ENCODE measurements around the gene ZDHHC12. TPM values are rescaled to one million over a fixed set of nuclear protein-coding genes. Genes with fewer than 3 reads are reported as not detected.

The ZDHHC12 gene
- total RNA-seq, 1 experiment from 2014 or later, result 39.7 TPM

DNA sequence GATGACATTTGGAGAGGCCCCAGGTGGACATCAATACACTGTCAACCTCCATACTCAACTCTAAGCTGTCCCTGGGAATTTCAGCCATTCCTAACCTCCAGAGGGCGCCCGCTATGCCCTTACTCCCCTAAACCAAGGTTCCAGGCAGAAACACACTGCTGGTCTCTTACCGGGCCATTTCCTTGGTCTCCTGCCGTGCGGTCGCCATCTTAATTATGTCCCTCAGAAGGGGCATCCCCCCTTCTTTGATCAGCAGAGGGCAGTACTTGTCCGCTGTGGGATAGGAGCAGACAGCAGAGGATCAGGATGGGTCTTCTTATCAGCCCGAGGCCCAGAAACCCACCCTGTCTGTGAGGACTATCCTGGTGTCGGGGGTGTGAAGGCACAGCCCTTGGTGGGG lies 9.3 kb upstream of the ZDHHC12 start (continued):
- TF ChIP-seq NR2C2 (CRISPR knock-in tag; IDR thresholded peaks at IDR 0.05), result no peak
- no peak for TF ChIP-seq RORB (CRISPR knock-in tag; IDR thresholded peaks at IDR 0.05)
- TF ChIP-seq ESRRA (CRISPR knock-in tag; IDR thresholded peaks at IDR 0.05; ENCODE audit: borderline replicate concordance), result no peak
- TF ChIP-seq, protein P1, sequence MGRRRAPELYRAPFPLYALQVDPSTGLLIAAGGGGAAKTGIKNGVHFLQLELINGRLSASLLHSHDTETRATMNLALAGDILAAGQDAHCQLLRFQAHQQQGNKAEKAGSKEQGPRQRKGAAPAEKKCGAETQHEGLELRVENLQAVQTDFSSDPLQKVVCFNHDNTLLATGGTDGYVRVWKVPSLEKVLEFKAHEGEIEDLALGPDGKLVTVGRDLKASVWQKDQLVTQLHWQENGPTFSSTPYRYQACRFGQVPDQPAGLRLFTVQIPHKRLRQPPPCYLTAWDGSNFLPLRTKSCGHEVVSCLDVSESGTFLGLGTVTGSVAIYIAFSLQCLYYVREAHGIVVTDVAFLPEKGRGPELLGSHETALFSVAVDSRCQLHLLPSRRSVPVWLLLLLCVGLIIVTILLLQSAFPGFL (CRISPR knock-in tag; IDR thresholded peaks at IDR 0.05; ENCODE audit: borderline replicate concordance), result no peak
- TF ChIP-seq, protein P2, sequence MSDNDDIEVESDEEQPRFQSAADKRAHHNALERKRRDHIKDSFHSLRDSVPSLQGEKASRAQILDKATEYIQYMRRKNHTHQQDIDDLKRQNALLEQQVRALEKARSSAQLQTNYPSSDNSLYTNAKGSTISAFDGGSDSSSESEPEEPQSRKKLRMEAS (CRISPR knock-in tag; IDR thresholded peaks at IDR 0.05), result no peak
- TF ChIP-seq ZBTB21 (CRISPR knock-in tag; IDR thresholded peaks at IDR 0.05; ENCODE audit: borderline replicate concordance), result no peak
- TF ChIP-seq ZNF263 (CRISPR knock-in tag; IDR thresholded peaks at IDR 0.05; ENCODE audit: low read depth), result no peak
- TF ChIP-seq ZNF232 (CRISPR knock-in tag; IDR thresholded peaks at IDR 0.05), result no peak
- no peak for TF ChIP-seq ZNF671 (CRISPR knock-in tag; IDR thresholded peaks at IDR 0.05)
- TF ChIP-seq FOXK1 (CRISPR knock-in tag; IDR thresholded peaks at IDR 0.05), result no peak
- TF ChIP-seq JUN (CRISPR knock-in tag; IDR thresholded peaks at IDR 0.05), result no peak
- no peak for TF ChIP-seq GRHL2 (CRISPR knock-in tag; IDR thresholded peaks at IDR 0.05; ENCODE audit: insufficient replicate concordance, severe bottlenecking)
- TF ChIP-seq CBFB (CRISPR knock-in tag; IDR thresholded peaks at IDR 0.05; ENCODE audit: low read depth), result no peak
- no peak for TF ChIP-seq KAT7 (CRISPR knock-in tag; IDR thresholded peaks at IDR 0.05; ENCODE audit: borderline replicate concordance)
- no peak for TF ChIP-seq ELF4 (CRISPR knock-in tag; IDR thresholded peaks at IDR 0.05; ENCODE audit: low read depth)
- no peak for TF ChIP-seq EMX1 (CRISPR knock-in tag; IDR thresholded peaks at IDR 0.05)
- TF ChIP-seq SP1 (CRISPR knock-in tag; conservative IDR thresholded peaks at IDR 0.05), result peak; percentile 67; the same call in 1 of the 2 replicates
- TF ChIP-seq, protein P3, sequence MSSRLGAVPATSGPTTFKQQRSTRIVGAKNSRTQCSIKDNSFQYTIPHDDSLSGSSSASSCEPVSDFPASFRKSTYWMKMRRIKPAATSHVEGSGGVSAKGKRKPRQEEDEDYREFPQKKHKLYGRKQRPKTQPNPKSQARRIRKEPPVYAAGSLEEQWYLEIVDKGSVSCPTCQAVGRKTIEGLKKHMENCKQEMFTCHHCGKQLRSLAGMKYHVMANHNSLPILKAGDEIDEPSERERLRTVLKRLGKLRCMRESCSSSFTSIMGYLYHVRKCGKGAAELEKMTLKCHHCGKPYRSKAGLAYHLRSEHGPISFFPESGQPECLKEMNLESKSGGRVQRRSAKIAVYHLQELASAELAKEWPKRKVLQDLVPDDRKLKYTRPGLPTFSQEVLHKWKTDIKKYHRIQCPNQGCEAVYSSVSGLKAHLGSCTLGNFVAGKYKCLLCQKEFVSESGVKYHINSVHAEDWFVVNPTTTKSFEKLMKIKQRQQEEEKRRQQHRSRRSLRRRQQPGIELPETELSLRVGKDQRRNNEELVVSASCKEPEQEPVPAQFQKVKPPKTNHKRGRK (CRISPR knock-in tag; IDR thresholded peaks at IDR 0.05; ENCODE audit: borderline replicate concordance), result no peak

DNA sequence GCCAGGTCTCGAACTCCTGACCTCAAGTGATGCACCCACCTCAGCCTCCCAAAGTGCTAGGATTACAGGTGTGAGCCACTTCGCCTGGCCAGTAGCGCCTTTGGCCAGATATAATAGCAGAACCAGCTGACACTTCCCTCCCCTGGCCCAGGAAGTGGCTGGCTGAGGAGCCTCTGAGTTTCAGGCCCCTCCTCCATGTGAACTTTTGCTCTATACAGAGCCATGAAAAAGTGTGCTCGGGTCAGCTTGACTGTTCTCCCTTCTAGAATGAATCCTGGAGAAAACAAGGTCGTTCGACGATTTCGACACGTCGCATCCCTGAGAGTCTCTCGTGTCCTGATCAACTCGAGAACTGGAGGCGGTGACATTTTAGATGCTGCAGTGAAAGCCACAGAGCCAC lies 8.6 kb upstream of the ZDHHC12 start:
- H3K4me3 Mint-ChIP-seq, result no peak overlapping the region

DNA sequence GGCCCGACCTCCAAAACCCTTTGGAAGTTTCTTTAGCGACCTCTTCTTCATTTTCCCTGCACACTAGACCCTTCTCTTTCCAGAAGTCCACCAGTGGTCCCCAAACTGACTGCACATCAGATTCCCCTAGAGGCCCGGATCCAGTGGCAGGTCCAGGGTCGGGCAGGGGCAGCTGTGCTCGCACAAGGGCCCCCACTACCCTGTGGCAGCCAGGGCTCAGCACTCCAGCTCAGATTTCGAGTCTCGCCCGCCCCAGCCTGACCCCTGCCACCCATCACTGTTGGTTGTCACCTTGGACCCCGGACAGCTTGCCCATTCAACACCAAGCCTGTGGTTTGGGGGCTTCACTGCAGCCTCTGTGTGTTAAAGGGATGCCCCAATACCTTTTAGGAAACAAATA lies 7.8 kb upstream of the ZDHHC12 start:
- H3K27ac Mint-ChIP-seq, result no peak overlapping the region
- no peaks in the 10 kb centered on the region; the same call in 1 of the 2 replicates for H3K36me3 Mint-ChIP-seq
- DNase-seq (ENCODE audit: low spot score), result no peak
- no peak for ATAC-seq
- TF ChIP-seq, protein P4, sequence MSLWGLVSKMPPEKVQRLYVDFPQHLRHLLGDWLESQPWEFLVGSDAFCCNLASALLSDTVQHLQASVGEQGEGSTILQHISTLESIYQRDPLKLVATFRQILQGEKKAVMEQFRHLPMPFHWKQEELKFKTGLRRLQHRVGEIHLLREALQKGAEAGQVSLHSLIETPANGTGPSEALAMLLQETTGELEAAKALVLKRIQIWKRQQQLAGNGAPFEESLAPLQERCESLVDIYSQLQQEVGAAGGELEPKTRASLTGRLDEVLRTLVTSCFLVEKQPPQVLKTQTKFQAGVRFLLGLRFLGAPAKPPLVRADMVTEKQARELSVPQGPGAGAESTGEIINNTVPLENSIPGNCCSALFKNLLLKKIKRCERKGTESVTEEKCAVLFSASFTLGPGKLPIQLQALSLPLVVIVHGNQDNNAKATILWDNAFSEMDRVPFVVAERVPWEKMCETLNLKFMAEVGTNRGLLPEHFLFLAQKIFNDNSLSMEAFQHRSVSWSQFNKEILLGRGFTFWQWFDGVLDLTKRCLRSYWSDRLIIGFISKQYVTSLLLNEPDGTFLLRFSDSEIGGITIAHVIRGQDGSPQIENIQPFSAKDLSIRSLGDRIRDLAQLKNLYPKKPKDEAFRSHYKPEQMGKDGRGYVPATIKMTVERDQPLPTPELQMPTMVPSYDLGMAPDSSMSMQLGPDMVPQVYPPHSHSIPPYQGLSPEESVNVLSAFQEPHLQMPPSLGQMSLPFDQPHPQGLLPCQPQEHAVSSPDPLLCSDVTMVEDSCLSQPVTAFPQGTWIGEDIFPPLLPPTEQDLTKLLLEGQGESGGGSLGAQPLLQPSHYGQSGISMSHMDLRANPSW (CRISPR knock-in tag; conservative IDR thresholded peaks at IDR 0.05; ENCODE audit: low read depth), result no peak
- TF ChIP-seq IRF2 (CRISPR knock-in tag; IDR thresholded peaks at IDR 0.05; ENCODE audit: borderline replicate concordance, low read depth) (no peak), CREB1 (CRISPR knock-in tag; IDR thresholded peaks at IDR 0.05) (no peak), MXD4 (CRISPR knock-in tag; IDR thresholded peaks at IDR 0.05; ENCODE audit: borderline replicate concordance) (no peak), ZNF423 (CRISPR knock-in tag; IDR thresholded peaks at IDR 0.05) (no peak), ZNF263 (CRISPR knock-in tag; IDR thresholded peaks at IDR 0.05; ENCODE audit: low read depth) (no peak)
- TF ChIP-seq, protein P5, sequence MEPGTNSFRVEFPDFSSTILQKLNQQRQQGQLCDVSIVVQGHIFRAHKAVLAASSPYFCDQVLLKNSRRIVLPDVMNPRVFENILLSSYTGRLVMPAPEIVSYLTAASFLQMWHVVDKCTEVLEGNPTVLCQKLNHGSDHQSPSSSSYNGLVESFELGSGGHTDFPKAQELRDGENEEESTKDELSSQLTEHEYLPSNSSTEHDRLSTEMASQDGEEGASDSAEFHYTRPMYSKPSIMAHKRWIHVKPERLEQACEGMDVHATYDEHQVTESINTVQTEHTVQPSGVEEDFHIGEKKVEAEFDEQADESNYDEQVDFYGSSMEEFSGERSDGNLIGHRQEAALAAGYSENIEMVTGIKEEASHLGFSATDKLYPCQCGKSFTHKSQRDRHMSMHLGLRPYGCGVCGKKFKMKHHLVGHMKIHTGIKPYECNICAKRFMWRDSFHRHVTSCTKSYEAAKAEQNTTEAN (CRISPR knock-in tag; IDR thresholded peaks at IDR 0.05), result no peak
- TF ChIP-seq, protein P3 (CRISPR knock-in tag; IDR thresholded peaks at IDR 0.05; ENCODE audit: borderline replicate concordance), result no peak
- H3K4me3 Mint-ChIP-seq, result no peak overlapping the region
- H3K9me3 Mint-ChIP-seq, result no peaks in the 10 kb centered on the region
- H3K27me3 Mint-ChIP-seq (ENCODE audit: low read depth), result no peaks in the 10 kb centered on the region
- POLR2A ChIA-PET, result no interaction called here
- H3K4me1 Mint-ChIP-seq, result peaks cover 6% of the 10 kb centered on the region
- CTCF ChIA-PET, result interaction anchor here (2.5 to 3.3 kb wide), 2 partner anchors 10 to 29 kb away, joined by 11 to 14 read pairs; partner anchors contain the start of gene PKN3

More for the DNA sequence above, 8.6 kb upstream of the ZDHHC12 start:
- ChIA-PET CTCF (interaction anchor here (0.6 to 3.3 kb wide), 31 partner anchors 8 to 294 kb away, joined by 3 to 43 read pairs (median 5); partner anchors contain the start of genes ENDOG, PHYHD1, PKN3 and SPOUT1), POLR2A (interaction anchor here (1.7 kb wide), 1 partner anchor 8 kb away, joined by 7 read pairs; the partner anchor contains the start of gene ZDHHC12)
- Mint-ChIP-seq H3K4me1 (peaks cover 6% of the 10 kb centered on the region), H3K27me3 (ENCODE audit: low read depth) (no peaks in the 10 kb centered on the region), H3K27ac (peak overlapping the region; percentile 61; the same call in 1 of the 2 replicates), H3K9me3 (no peaks in the 10 kb centered on the region), H3K36me3 (peaks cover 5% of the 10 kb centered on the region; the same call in 1 of the 2 replicates)
- DNase-seq (ENCODE audit: low spot score) (no peak), ATAC-seq (no peak)
- TF ChIP-seq, protein P6, sequence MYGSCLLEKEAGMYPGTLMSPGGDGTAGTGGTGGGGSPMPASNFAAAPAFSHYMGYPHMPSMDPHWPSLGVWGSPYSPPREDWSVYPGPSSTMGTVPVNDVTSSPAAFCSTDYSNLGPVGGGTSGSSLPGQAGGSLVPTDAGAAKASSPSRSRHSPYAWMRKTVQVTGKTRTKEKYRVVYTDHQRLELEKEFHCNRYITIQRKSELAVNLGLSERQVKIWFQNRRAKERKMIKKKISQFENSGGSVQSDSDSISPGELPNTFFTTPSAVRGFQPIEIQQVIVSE (CRISPR knock-in tag; IDR thresholded peaks at IDR 0.05; ENCODE audit: borderline replicate concordance), result no peak
- TF ChIP-seq GABPB1 (CRISPR knock-in tag; IDR thresholded peaks at IDR 0.05), result no peak
